GM12878 (cell line): ENCODE results near the gene DNAJC22. TPM values are rescaled to one million over a fixed set of nuclear protein-coding genes. Genes with fewer than 3 reads are reported as not detected.

Experiments
- BMI1 ChIP-seq: fragments of 450-650 bp; IDR thresholded peaks from 2 replicates; pipeline ENCODE4 v1.6.1; 2016; ENCODE audit warnings: mild to moderate bottlenecking, moderate library complexity, borderline replicate concordance
- FOXK2 ChIP-seq: fragments of 450-650 bp; IDR thresholded peaks from 2 replicates; pipeline ENCODE4 v1.6.1; 2017; ENCODE audit warnings: mild to moderate bottlenecking, moderate library complexity
- MEF2B ChIP-seq: fragments of 450-650 bp; IDR thresholded peaks from 2 replicates; pipeline ENCODE4 v1.6.1; 2018; ENCODE audit warnings: mild to moderate bottlenecking, moderate library complexity; ENCODE audit not compliant: partially characterized antibody, poor library complexity, severe bottlenecking
- NR2F1 ChIP-seq: fragments of 450-650 bp; conservative IDR thresholded peaks from 2 replicates; pipeline ENCODE4 v1.6.1; 2017; ENCODE audit warnings: mild to moderate bottlenecking
- SUPT20H ChIP-seq: IDR thresholded peaks from 2 replicates; pipeline ENCODE4 v1.6.1; 2011; ENCODE audit warnings: low read depth, mild to moderate bottlenecking, low read length, moderate library complexity, borderline replicate concordance; ENCODE audit not compliant: control insufficient read depth
- SUZ12 ChIP-seq: fragments of 200-600 bp; sonication (generic); IDR thresholded peaks from one replicate; pipeline ENCODE4 v1.6.1; 2018; ENCODE audit warnings: antibody characterized with exemption, mild to moderate bottlenecking; ENCODE audit not compliant: unreplicated experiment
- WRNIP1 ChIP-seq: IDR thresholded peaks from 2 replicates; pipeline ENCODE4 v1.6.1; 2011; ENCODE audit warnings: low read depth, low read length, improper control_type of control experiment, borderline replicate concordance
- YY1 ChIP-seq: IDR thresholded peaks from 2 replicates; pipeline ENCODE4 v1.6.1; 2011; ENCODE audit warnings: low read depth, mild to moderate bottlenecking, low read length
- ZBED1 ChIP-seq: IDR thresholded peaks from 2 replicates; pipeline ENCODE4 v1.6.1; 2016; ENCODE audit warnings: borderline replicate concordance
- ZNF207 ChIP-seq: fragments of 450-650 bp; IDR thresholded peaks from 2 replicates; pipeline ENCODE4 v1.6.1; 2014; ENCODE audit warnings: antibody characterized with exemption, mild to moderate bottlenecking, borderline replicate concordance
- ZNF274 ChIP-seq: IDR thresholded peaks from one replicate; pipeline ENCODE4 v1.8.0; 2011; ENCODE audit not compliant: insufficient read length, insufficient read depth
- ZZZ3 ChIP-seq: IDR thresholded peaks from 2 replicates; pipeline ENCODE4 v1.6.1; 2011; ENCODE audit warnings: low read depth; ENCODE audit not compliant: control insufficient read depth, insufficient read length
- polyA plus RNA-seq, 11 experiments: library from polyadenylated mRNA; depleted of rRNA in 4 of 11; unstranded in 6 of 11; stranded (reverse) in 5 of 11; fragments of >200 nt; fragmentation: Nextera tagmentation in 4 of 11; fragmentation: Illumina TruSeq in 1 of 11; extraction: Ambion mirVana in 4 of 11; extraction: Trizol in 1 of 11; gene quantifications; 1 replicate in 1 of 11; 2 replicates in 10 of 11; pipeline versions ENCODE4 v1.2.1 to v1.2.3, GENCODE V29; 2011 to 2016; ENCODE audit warnings: inconsistent platforms in 2 of 11, missing spikeins in 2 of 11, low read depth in 1 of 11
- total RNA-seq, 4 experiments: library from RNA; depleted of rRNA in 3 of 4; stranded (reverse); fragments of >200 nt in 3 of 4; fragmentation: Illumina TruSeq in 1 of 4; extraction: Trizol in 1 of 4; gene quantifications; 2 replicates each; pipeline versions ENCODE4 v1.2.1 to v1.2.3, GENCODE V29; 2013 to 2021
- TF ChIP-seq, protein P1 (sequence below): fragments of 450-650 bp; IDR thresholded peaks from 2 replicates; pipeline ENCODE4 v1.6.1; 2017; ENCODE audit warnings: mild to moderate bottlenecking, moderate library complexity
- TF ChIP-seq, protein P2 (sequence below): IDR thresholded peaks from 2 replicates; pipeline ENCODE4 v1.6.1; 2012; ENCODE audit warnings: low read depth, low read length, improper control_type of control experiment

DNAJC22 gene
- total and polyA plus RNA-seq, 10 of the 15 experiments (the other 5 are each of a cell fraction or from before 2014, with no cell fraction given): 0.06 to 0.61 (median 0.13) TPM; not detected in 3

GRCh38 chr12:49342914-49343731 lies 3.6 kb upstream of the DNAJC22 start (continued):
- no peak for TF ChIP-seq ZZZ3
- no peak for TF ChIP-seq ZNF207
- no peak for TF ChIP-seq SUPT20H
- no peak for TF ChIP-seq WRNIP1
- TF ChIP-seq ZNF274: no peak
- no peak for TF ChIP-seq MEF2B
- TF ChIP-seq NR2F1: 0 out of 2 replicates have a peak, but pooled peaks have one; percentile 15
- TF ChIP-seq BMI1: no peak
- TF ChIP-seq, protein P1, sequence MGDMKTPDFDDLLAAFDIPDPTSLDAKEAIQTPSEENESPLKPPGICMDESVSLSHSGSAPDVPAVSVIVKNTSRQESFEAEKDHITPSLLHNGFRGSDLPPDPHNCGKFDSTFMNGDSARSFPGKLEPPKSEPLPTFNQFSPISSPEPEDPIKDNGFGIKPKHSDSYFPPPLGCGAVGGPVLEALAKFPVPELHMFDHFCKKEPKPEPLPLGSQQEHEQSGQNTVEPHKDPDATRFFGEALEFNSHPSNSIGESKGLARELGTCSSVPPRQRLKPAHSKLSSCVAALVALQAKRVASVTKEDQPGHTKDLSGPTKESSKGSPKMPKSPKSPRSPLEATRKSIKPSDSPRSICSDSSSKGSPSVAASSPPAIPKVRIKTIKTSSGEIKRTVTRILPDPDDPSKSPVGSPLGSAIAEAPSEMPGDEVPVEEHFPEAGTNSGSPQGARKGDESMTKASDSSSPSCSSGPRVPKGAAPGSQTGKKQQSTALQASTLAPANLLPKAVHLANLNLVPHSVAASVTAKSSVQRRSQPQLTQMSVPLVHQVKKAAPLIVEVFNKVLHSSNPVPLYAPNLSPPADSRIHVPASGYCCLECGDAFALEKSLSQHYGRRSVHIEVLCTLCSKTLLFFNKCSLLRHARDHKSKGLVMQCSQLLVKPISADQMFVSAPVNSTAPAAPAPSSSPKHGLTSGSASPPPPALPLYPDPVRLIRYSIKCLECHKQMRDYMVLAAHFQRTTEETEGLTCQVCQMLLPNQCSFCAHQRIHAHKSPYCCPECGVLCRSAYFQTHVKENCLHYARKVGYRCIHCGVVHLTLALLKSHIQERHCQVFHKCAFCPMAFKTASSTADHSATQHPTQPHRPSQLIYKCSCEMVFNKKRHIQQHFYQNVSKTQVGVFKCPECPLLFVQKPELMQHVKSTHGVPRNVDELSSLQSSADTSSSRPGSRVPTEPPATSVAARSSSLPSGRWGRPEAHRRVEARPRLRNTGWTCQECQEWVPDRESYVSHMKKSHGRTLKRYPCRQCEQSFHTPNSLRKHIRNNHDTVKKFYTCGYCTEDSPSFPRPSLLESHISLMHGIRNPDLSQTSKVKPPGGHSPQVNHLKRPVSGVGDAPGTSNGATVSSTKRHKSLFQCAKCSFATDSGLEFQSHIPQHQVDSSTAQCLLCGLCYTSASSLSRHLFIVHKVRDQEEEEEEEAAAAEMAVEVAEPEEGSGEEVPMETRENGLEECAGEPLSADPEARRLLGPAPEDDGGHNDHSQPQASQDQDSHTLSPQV: no peak
- TF ChIP-seq FOXK2: no peak
- no peak for TF ChIP-seq ZBED1
- TF ChIP-seq SUZ12: peak; percentile 28
- peak; percentile 24; the same call in 1 of the 2 replicates for TF ChIP-seq YY1
- TF ChIP-seq, protein P2, sequence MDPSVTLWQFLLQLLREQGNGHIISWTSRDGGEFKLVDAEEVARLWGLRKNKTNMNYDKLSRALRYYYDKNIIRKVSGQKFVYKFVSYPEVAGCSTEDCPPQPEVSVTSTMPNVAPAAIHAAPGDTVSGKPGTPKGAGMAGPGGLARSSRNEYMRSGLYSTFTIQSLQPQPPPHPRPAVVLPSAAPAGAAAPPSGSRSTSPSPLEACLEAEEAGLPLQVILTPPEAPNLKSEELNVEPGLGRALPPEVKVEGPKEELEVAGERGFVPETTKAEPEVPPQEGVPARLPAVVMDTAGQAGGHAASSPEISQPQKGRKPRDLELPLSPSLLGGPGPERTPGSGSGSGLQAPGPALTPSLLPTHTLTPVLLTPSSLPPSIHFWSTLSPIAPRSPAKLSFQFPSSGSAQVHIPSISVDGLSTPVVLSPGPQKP: no peak
- TF ChIP-seq, all 136 proteins: peak for 7
